ENCODE results near the gene ZC3H13. TPM values are rescaled to one million over a fixed set of nuclear protein-coding genes. Genes with fewer than 3 reads are reported as not detected.

ZC3H13 gene
- total RNA-seq, 4 donors from 2014 or later: 18.8 to 40.6 (median 34.7) TPM

DNA sequence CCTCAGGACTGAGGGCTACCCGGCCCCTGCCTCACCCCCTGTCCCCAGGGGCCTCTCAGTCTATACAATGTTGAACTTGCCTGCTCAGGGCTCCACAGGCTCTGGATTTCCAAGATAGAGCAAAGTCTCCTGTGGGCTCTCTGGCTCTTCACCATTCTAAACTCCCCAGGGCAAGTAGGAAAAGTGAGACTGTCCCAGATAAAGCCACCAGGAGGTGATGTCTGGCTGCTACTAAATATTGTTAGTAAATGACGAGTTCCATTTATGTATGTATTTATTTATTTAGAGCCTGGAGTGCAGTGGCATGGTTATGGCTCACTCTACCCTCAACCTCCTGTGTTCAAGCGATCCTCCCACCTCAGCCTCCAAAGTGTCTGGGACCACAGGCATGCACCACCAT is 127.4 kb downstream of the ZC3H13 start:
- H3K27me3 ChIP-seq: no peaks in the 10 kb centered on the region
- no peak for TF ChIP-seq EP300 (IDR thresholded peaks at IDR 0.05)
- TF ChIP-seq, protein P1, sequence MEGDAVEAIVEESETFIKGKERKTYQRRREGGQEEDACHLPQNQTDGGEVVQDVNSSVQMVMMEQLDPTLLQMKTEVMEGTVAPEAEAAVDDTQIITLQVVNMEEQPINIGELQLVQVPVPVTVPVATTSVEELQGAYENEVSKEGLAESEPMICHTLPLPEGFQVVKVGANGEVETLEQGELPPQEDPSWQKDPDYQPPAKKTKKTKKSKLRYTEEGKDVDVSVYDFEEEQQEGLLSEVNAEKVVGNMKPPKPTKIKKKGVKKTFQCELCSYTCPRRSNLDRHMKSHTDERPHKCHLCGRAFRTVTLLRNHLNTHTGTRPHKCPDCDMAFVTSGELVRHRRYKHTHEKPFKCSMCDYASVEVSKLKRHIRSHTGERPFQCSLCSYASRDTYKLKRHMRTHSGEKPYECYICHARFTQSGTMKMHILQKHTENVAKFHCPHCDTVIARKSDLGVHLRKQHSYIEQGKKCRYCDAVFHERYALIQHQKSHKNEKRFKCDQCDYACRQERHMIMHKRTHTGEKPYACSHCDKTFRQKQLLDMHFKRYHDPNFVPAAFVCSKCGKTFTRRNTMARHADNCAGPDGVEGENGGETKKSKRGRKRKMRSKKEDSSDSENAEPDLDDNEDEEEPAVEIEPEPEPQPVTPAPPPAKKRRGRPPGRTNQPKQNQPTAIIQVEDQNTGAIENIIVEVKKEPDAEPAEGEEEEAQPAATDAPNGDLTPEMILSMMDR (IDR thresholded peaks at IDR 0.05): no peak
- TF ChIP-seq POLR2AphosphoS5 (IDR thresholded peaks at IDR 0.05): no peak
- no peak for TF ChIP-seq POLR2A (IDR thresholded peaks at IDR 0.05)
- H3K4me3 ChIP-seq: no peak overlapping the region
- H3K27ac ChIP-seq: no peak overlapping the region
- no peaks in the 10 kb centered on the region for H3K4me1 ChIP-seq
- H3K36me3 ChIP-seq: no peaks in the 10 kb centered on the region
- no peaks in the 10 kb centered on the region for H3K9me3 ChIP-seq
- WGBS: 81% methylated on average over 3 of the region's 3 CpGs
- no peak for DNase-seq (ENCODE audit: low spot score in 2 of 2)

DNA sequence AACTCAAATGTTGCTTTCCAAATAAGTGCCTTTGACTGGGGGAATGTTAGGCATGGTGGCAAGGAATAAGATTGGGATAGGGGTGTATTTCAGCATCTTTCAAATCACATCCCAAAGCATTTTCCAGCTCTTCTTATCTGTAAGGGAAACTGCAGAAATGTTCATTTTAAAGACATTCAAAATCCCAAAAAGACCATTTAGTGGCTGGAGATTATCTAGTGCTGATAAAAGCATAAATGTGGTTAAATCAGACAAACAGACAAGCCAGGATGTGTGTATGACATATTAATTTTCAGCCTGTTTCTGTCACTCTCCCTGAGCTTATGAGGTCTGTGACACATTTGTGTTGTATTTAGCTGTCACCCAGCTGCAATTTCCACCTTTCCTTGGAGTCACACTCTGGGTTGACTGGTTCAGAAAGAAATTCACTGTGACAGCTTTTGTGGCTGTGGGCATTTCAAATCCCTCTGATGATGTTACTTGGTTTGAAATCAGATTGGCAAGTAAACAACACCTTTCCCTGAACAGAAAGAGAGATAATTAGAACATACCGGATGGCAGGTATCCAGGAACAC is 131.3 kb downstream of the ZC3H13 start:
- H3K27me3 ChIP-seq: no peaks in the 10 kb centered on the region
- 58% methylated on average over 1 of the region's 1 CpG for WGBS
- H3K4me3 ChIP-seq: no peak overlapping the region
- H3K4me1 ChIP-seq: no peaks in the 10 kb centered on the region
- H3K27ac ChIP-seq: no peak overlapping the region
- no peak for DNase-seq (ENCODE audit: low spot score in 2 of 2)
- H3K36me3 ChIP-seq: no peaks in the 10 kb centered on the region
- TF ChIP-seq, protein P1 (IDR thresholded peaks at IDR 0.05): no peak
- no peak for TF ChIP-seq EP300 (IDR thresholded peaks at IDR 0.05)
- TF ChIP-seq POLR2A (IDR thresholded peaks at IDR 0.05): no peak
- TF ChIP-seq POLR2AphosphoS5 (IDR thresholded peaks at IDR 0.05): no peak
- H3K9me3 ChIP-seq: no peaks in the 10 kb centered on the region

DNA sequence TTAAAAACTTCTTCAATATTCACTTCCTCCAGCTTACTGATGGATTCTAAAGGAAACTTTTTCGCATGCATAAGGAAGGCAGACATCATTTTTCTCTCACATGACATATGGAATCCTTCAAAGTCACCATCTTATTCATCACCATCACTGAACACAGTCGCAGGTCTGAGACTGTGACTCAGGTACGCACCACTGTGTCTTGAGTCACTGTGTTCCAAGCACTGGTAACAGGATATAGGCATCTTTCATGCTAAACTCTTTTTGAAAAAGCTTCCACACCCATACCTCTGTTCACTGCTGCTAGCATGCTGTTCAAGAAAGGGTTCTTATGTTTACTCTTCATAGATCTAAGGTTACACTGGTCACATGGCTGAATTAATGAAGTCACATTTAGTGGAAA is 133.9 kb downstream of the ZC3H13 start:
- WGBS: 83% methylated on average over 3 of the region's 3 CpGs
- Histone ChIP-seq H3K36me3 (no peaks in the 10 kb centered on the region), H3K4me1 (no peaks in the 10 kb centered on the region), H3K27me3 (no peaks in the 10 kb centered on the region), H3K27ac (no peak overlapping the region), H3K4me3 (no peak overlapping the region), H3K9me3 (no peaks in the 10 kb centered on the region)
- TF ChIP-seq POLR2A (IDR thresholded peaks at IDR 0.05): no peak
- TF ChIP-seq POLR2AphosphoS5 (IDR thresholded peaks at IDR 0.05): no peak
- TF ChIP-seq, protein P1 (IDR thresholded peaks at IDR 0.05): no peak
- TF ChIP-seq EP300 (IDR thresholded peaks at IDR 0.05): no peak
- no peak for DNase-seq (ENCODE audit: low spot score in 2 of 2)

DNA sequence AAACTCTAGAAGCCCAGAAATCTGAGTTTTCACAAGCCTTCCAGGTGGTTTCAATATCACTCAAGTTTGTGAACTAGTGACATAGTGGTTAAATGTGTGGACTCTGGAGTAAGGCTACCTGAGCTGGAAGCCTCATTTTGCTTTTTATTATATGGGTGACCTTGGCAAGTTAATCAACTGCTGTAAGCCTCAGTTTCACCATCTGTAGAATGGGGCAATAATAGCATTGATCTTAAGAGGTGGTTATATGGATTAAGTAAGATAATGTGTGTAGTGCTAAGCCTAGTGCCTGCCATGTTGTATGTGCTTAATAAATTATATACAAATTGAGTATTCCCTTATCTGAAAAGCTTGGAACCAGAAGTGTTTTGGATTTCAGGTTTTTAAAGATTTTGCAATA is 135.5 kb downstream of the ZC3H13 start:
- no peaks in the 10 kb centered on the region for H3K27me3 ChIP-seq
- TF ChIP-seq POLR2AphosphoS5 (IDR thresholded peaks at IDR 0.05) (no peak), EP300 (IDR thresholded peaks at IDR 0.05) (no peak), POLR2A (IDR thresholded peaks at IDR 0.05) (no peak)
- TF ChIP-seq, protein P1 (IDR thresholded peaks at IDR 0.05): no peak
- H3K9me3 ChIP-seq: no peaks in the 10 kb centered on the region
- no peak overlapping the region for H3K27ac ChIP-seq
- DNase-seq (ENCODE audit: low spot score in 2 of 2): no peak
- H3K4me1 ChIP-seq: no peaks in the 10 kb centered on the region
- no peaks in the 10 kb centered on the region for H3K36me3 ChIP-seq
- no peak overlapping the region for H3K4me3 ChIP-seq

DNA sequence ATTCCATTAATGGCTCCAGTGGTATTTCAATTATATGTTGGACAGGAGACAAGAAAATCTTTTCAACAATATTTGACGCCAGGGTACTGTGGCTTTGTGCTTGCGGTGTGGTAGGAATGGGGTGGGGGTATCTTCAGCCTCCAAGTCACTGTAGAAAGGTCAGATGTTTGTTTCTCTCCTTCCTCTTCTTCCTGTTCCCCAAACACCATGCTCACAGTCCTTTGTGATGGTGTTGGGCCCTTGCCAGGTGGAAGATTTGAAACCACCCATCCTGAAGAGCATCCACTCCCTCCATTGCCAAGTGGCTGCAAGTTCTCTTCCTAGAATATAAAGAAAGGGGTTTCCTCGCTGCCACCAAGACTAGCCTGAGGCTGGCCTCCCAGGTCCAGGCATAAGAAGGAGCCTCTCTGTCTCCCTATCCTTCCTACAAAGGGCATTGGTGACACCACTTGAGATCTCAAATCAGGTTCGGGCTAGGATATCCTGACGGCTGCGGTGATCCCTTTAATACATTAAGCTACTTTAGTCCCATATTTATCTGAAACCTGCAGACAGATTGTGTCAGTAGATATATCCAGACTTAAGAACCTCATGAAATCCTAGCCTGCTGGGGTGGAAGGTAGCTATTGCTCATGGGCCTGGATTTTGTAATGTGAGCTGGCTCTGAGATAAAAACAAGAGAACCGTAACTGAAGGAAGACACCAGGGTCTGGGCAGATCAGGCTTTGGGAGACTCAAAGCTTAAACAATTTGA is 136.7 kb downstream of the ZC3H13 start:
- DNase-seq (ENCODE audit: low spot score in 2 of 2): no peak
- Histone ChIP-seq H3K27me3 (no peaks in the 10 kb centered on the region), H3K36me3 (no peaks in the 10 kb centered on the region), H3K4me1 (no peaks in the 10 kb centered on the region), H3K4me3 (no peak overlapping the region), H3K9me3 (no peaks in the 10 kb centered on the region), H3K27ac (no peak overlapping the region)
- TF ChIP-seq POLR2A (IDR thresholded peaks at IDR 0.05) (no peak), EP300 (IDR thresholded peaks at IDR 0.05) (no peak), POLR2AphosphoS5 (IDR thresholded peaks at IDR 0.05) (no peak)
- TF ChIP-seq, protein P1 (IDR thresholded peaks at IDR 0.05): no peak
- WGBS: 80% methylated on average over 7 of the region's 7 CpGs
